ENCODE data around the gene NUDCD3. TPM values are rescaled to one million over a fixed set of nuclear protein-coding genes. Genes with fewer than 3 reads are reported as not detected.

NUDCD3 gene
- polyA plus RNA-seq, 3 donors: 14.6 to 26.8 (median 23.5) TPM

GRCh38 chr7:44381494-44382220, 108.8 kb downstream of the NUDCD3 start:
- 87 to 93% (median 91%) methylated on average over 9 of the region's 9 CpGs for WGBS, 3 donors
- no peak overlapping the region for H3K27ac ChIP-seq (ENCODE audit: low read depth, low read length)

- WGBS, 3 donors: 80 to 83% (median 83%) methylated on average over 4 of the region's 4 CpGs
- no peak overlapping the region for H3K27ac ChIP-seq (ENCODE audit: low read depth, low read length)
These were observed 109.5 kb downstream of the NUDCD3 start for GRCh38 chr7:44380831-44381493.

- no peak overlapping the region for H3K27ac ChIP-seq (ENCODE audit: low read depth, low read length)
- 78 to 95% (median 86%) methylated on average over 2 of the region's 2 CpGs for WGBS, 3 donors
These were observed 110.1 kb downstream of the NUDCD3 start for GRCh38 chr7:44380189-44380830.

GRCh38 chr7:44379366-44380188, 110.9 kb downstream of the NUDCD3 start:
- WGBS, 3 donors: 83 to 91% (median 89%) methylated on average over 12 of the region's 12 CpGs
- H3K27ac ChIP-seq (ENCODE audit: low read depth, low read length): no peak overlapping the region

GRCh38 chr7:44378744-44379143, 111.7 kb downstream of the NUDCD3 start:
- 59 to 73% (median 69%) methylated on average over 3 of the region's 3 CpGs for WGBS, 3 donors
- H3K27ac ChIP-seq (ENCODE audit: low read depth, low read length): no peak overlapping the region

GRCh38 chr7:44377681-44378421, 112.6 kb downstream of the NUDCD3 start:
- 66 to 73% (median 71%) methylated on average over 5 of the region's 5 CpGs for WGBS, 3 donors
- H3K27ac ChIP-seq (ENCODE audit: low read depth, low read length): no peak overlapping the region

- no peak overlapping the region for H3K27ac ChIP-seq (ENCODE audit: low read depth, low read length)
- 85 to 100% (median 91%) methylated on average over 1 of the region's 1 CpG for WGBS, 3 donors
These were observed 113.4 kb downstream of the NUDCD3 start for GRCh38 chr7:44377134-44377463.

- WGBS, 3 donors: 45 to 56% (median 51%) methylated on average over 7 of the region's 7 CpGs
These were observed 113.9 kb downstream of the NUDCD3 start for GRCh38 chr7:44376429-44377133.

GRCh38 chr7:44375926-44376342, 114.5 kb downstream of the NUDCD3 start:
- no peak overlapping the region for H3K27ac ChIP-seq (ENCODE audit: low read depth, low read length)
- 78 to 82% (median 81%) methylated on average over 12 of the region's 12 CpGs for WGBS, 3 donors

More at GRCh38 chr7:44376429-44377133, 113.9 kb downstream of the NUDCD3 start:
- H3K27ac ChIP-seq (ENCODE audit: low read depth, low read length): no peak overlapping the region

- WGBS, 3 donors: 65 to 75% (median 70%) methylated on average over 9 of the region's 9 CpGs
- no peak overlapping the region for H3K27ac ChIP-seq (ENCODE audit: low read depth, low read length)
These were observed 115.2 kb downstream of the NUDCD3 start for GRCh38 chr7:44375236-44375699.

GRCh38 chr7:44374007-44374763, 116.3 kb downstream of the NUDCD3 start:
- 67 to 76% (median 75%) methylated on average over 12 of the region's 12 CpGs for whole genome bisulfite sequencing, 3 donors
- H3K27ac ChIP-seq (ENCODE audit: low read depth, low read length): no peak overlapping the region

GRCh38 chr7:44373418-44373740, 117.1 kb downstream of the NUDCD3 start:
- no peak overlapping the region for H3K27ac ChIP-seq (ENCODE audit: low read depth, low read length)
- WGBS, 3 donors: 77 to 83% (median 77%) methylated on average over 2 of the region's 2 CpGs

- WGBS, 3 donors: 65 to 80% (median 67%) methylated on average over 5 of the region's 5 CpGs
- H3K27ac ChIP-seq (ENCODE audit: low read depth, low read length): no peak overlapping the region
These were observed 117.7 kb downstream of the NUDCD3 start for GRCh38 chr7:44372560-44373417.

- no peak overlapping the region for H3K27ac ChIP-seq (ENCODE audit: low read depth, low read length)
- 96 to 98% (median 97%) methylated on average over 1 of the region's 1 CpG for WGBS, 3 donors
These were observed 121.6 kb downstream of the NUDCD3 start for GRCh38 chr7:44368885-44369284.

- no peak overlapping the region for H3K27ac ChIP-seq (ENCODE audit: low read depth, low read length)
These were observed 122.0 kb downstream of the NUDCD3 start for GRCh38 chr7:44368455-44368854.

- 78 to 87% (median 78%) methylated on average over 5 of the region's 5 CpGs for WGBS, 3 donors
These were observed 122.9 kb downstream of the NUDCD3 start for GRCh38 chr7:44367475-44368043.

More at GRCh38 chr7:44367475-44368043, 122.9 kb downstream of the NUDCD3 start:
- no peak overlapping the region for H3K27ac ChIP-seq (ENCODE audit: low read depth, low read length)
